Fibroblast of villous mesenchyme (primary cell): ENCODE measurements around the gene ARAP1. TPM values are rescaled to one million over a fixed set of nuclear protein-coding genes. Genes with fewer than 3 reads are reported as not detected.

Experiments
- DNase-seq: peaks from one replicate; pipeline ENCODE4 v3.0.0-alpha.2; 2010; ENCODE audit warnings: low read depth
- H3K4me3 ChIP-seq: 2 replicates; pipeline ENCODE4 v1.5.1; 2011; ENCODE audit warnings: low read depth, mild to moderate bottlenecking, low read length
- total RNA-seq: library from RNA; depleted of rRNA; stranded (reverse); fragments of >200 nt; gene quantifications from 2 replicates; pipeline ENCODE4 v1.2.3, GENCODE V29; 2012
- TF ChIP-seq, protein P1 (sequence below): IDR thresholded peaks from 2 replicates; pipeline ENCODE4 v1.5.1; 2012; ENCODE audit warnings: low read depth, mild to moderate bottlenecking, low read length; ENCODE audit not compliant: insufficient read depth

ARAP1 gene
- total RNA-seq, 1 donor: 73.0 TPM

DNA sequence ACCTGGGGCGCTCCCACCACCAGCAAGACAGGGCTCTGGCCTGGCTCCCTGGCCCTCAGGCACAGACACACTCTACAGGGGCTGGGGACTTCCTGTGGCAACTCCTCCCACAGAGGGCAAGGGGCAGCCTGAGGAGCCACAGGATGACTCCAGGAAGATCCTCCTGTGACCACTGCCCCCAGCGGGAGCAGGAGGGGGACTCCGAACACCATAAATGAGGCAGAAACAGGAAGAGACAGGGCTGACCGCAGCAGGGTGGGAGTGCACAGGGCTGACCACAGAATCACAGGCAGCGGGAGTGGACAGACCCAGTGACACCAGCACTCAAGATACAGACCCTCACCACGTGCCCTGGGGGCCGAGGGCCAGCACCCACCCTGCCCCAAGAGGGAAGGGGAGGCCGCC lies 10.8 kb downstream of the ARAP1 start:
- H3K4me3 ChIP-seq: no peak overlapping the region
- peak; percentile 52 for DNase-seq
- TF ChIP-seq, protein P1, sequence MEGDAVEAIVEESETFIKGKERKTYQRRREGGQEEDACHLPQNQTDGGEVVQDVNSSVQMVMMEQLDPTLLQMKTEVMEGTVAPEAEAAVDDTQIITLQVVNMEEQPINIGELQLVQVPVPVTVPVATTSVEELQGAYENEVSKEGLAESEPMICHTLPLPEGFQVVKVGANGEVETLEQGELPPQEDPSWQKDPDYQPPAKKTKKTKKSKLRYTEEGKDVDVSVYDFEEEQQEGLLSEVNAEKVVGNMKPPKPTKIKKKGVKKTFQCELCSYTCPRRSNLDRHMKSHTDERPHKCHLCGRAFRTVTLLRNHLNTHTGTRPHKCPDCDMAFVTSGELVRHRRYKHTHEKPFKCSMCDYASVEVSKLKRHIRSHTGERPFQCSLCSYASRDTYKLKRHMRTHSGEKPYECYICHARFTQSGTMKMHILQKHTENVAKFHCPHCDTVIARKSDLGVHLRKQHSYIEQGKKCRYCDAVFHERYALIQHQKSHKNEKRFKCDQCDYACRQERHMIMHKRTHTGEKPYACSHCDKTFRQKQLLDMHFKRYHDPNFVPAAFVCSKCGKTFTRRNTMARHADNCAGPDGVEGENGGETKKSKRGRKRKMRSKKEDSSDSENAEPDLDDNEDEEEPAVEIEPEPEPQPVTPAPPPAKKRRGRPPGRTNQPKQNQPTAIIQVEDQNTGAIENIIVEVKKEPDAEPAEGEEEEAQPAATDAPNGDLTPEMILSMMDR: no peak

DNA sequence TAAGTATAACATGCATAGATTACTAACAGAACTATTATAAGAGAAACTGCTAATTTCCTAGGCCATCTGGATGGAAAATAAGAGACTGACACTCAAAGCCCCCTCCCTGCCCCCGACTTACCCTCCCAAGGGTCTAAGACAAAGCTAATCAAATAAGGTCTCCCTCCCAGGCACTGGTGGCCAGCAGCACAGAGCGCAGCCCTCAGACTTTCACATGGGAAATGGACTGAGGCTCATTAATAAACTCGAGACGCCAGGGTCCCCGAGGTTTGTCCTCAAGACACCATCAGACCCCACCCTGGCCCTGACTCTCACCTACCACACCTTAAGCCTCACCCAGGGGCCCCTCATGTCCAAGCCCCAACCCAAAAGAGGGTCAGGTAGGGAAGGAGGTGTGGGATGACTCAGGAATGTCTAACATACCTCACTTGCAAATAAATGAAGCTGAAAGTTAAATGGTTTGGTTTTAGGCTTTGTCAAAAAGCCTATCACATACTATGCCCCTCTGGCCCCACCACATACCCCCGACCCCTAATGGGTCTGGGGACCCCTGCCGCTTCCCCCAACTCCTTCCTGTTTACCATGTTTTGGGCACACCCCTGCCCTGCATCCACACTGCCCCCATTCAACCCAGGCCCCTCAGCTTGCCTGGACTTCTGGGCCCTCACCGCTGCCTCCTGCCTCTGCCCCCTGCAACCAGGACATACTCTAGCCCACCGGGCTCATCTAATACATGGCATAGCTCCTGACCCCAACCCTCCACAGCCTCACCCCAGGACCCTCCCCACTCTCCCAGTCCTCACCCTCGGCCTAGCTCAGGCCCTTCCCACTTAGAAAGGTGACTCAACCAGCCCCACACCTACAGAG lies 11.4 kb downstream of the ARAP1 start:
- H3K4me3 ChIP-seq: no peak overlapping the region
- TF ChIP-seq, protein P1: no peak
- DNase-seq: no peak

DNA sequence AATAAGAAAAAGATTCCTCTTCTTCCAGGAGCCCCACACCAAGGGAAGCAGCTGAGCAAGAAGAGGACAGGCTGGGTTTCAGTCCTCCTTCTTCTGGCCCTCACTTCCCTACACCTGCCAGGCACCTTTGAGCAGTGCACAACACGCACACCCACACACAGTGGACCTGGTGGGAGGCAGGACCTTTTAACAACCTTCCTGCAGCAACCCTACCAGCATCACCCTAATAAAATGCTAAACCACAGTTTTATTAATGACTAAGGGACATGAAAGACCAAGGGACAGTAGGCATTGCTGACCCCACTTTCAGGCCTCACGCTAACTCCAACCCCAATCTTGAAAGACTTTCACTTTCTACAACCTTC lies 12.2 kb downstream of the ARAP1 start:
- no peak for DNase-seq
- TF ChIP-seq, protein P1: no peak
- H3K4me3 ChIP-seq: no peak overlapping the region

DNA sequence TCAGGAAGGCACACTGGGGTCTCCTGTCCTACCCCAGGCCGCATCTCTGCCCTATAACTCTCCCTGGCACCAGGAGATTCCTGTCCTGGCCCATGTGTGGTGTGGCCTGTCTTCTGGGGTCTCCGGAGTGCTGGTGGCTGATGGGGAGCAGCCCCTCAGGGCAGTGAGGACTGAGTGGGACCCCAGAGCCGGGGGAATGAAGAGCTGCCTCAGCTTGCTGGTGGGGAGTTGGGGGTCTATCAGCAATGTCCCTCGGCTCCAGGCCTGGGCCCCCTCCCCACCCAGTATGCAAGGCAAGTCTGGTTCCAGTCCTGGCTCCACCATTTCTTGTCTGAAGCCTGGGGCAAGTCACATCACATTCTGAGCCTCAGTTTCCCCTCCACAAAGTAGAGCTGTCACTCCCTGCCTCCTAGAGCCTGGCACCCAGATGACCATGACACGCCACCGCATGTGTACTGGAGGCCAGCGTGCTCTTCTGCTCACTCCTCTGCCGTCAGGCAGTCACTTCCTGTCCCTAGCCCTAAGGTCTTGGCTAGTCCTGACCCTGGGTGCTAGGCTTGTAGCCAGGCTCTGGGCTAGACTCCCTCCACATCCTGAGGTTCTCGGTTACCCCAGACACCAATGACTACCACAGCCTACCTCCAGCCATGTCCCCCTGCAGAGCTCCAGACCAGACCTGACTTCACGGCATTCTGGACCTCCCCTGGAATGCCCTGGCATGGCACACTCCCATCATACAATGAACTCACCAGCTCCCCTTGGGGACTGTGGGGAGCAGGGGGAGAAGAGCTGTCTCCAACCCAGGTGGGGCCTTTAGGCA lies 12.8 kb downstream of the ARAP1 start:
- TF ChIP-seq, protein P1: no peak
- no peak for DNase-seq
- no peak overlapping the region for H3K4me3 ChIP-seq

DNA sequence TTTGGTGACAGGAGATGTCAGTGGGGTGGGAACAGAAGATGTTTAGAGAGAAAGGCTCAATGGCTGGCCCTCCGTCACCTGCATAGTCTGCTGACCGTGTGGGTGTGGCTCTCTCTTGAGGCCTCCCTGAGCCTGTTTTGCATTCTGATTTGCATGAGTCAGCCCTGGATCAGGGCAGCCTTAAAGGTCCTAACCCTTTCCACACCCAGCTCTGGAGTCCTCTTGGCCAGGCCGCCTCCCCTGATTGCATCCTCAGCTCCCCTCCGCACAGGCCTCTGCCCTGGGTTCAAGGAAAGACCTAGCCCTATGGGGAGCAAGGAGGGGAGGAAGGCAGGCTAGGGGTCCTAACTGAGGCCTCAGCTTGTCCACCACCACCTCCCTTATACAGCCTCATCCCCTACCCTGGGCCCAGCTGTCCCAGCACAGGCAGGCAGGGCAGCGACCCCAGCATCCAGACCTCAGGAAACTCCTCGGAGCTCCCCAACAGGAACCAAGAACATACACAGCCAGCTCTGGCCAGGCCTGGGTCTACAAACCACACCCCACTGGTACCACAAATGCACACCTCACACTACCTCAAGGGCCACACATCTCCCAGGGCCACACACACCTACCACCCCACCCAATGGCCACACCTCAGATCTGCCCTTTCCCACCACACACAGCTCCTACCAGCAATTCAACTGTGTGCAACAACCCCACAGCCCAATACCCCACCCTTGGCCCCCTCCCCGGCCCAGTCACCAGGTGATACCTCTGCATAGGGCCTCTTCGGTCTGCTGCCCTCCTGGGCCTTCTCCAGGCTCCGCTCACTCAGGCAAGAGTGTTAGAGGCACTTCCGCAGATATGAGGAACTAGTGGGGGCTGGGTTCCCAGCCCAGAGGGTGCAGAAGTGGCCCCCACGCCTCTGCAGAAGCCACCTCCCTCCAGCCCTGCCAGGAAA lies 13.7 kb downstream of the ARAP1 start:
- H3K4me3 ChIP-seq: no peak overlapping the region
- TF ChIP-seq, protein P1: no peak
- peak; percentile 80 for DNase-seq

DNA sequence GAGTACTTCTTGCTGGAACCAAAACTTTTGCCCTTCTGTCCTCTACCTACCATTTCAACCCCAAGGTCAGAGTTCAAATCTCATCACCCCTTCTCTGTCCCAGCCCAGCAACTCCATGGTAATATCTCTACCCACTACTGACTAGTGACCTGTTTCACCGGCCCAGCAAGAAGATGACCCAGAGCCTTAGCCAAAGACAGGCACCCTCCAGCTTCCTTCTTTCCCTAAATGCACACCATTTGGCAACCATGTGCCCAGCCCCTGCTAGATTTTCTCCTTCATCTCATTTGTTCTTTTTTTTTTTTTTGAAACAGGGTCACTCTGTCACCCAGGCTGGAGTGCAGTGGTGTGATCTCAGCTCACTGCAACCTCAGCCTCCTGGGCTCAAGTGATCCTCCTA lies 14.9 kb downstream of the ARAP1 start:
- no peak overlapping the region for H3K4me3 ChIP-seq
- DNase-seq: no peak
- TF ChIP-seq, protein P1: no peak
